HEK293T (cell line): ENCODE results near the gene NCBP1.

Source experiments
- ARNT ChIP-seq: fragments of 450-650 bp; IDR thresholded peaks from 2 replicates; pipeline ENCODE4 v1.6.1; 2017; ENCODE audit warnings: mild to moderate bottlenecking
- BHLHE40 ChIP-seq: fragments of 450-650 bp; IDR thresholded peaks from 2 replicates; pipeline ENCODE4 v1.6.1; 2016; ENCODE audit warnings: mild to moderate bottlenecking, moderate library complexity, borderline replicate concordance
- CTBP1 ChIP-seq: fragments of 450-650 bp; IDR thresholded peaks from 2 replicates; pipeline ENCODE4 v1.6.1; 2016; ENCODE audit warnings: borderline replicate concordance
- ELF4 ChIP-seq: fragments of 450-650 bp; IDR thresholded peaks from 2 replicates; pipeline ENCODE4 v1.6.1; 2017; ENCODE audit warnings: antibody characterized with exemption
- FOXA1 ChIP-seq: fragments of 450-650 bp; IDR thresholded peaks from 2 replicates; pipeline ENCODE4 v1.6.1; 2016; ENCODE audit warnings: mild to moderate bottlenecking
- LEF1 ChIP-seq: fragments of 450-650 bp; IDR thresholded peaks from 2 replicates; pipeline ENCODE4 v1.6.1; 2017; ENCODE audit warnings: mild to moderate bottlenecking, borderline replicate concordance
- SP1 ChIP-seq: fragments of 450-650 bp; IDR thresholded peaks from 2 replicates; pipeline ENCODE4 v1.6.1; 2017
- SUZ12 ChIP-seq: fragments of 450-650 bp; IDR thresholded peaks from 2 replicates; pipeline ENCODE4 v1.6.1; 2016; ENCODE audit warnings: mild to moderate bottlenecking
- TARDBP ChIP-seq: fragments of 450-650 bp; IDR thresholded peaks from 2 replicates; pipeline ENCODE4 v1.6.1; 2016
- ZNF384 ChIP-seq: fragments of 450-650 bp; IDR thresholded peaks from 2 replicates; pipeline ENCODE4 v1.6.1; 2016
- TF ChIP-seq, protein P1 (sequence below): fragments of 450-650 bp; IDR thresholded peaks from 2 replicates; pipeline ENCODE4 v1.6.1; 2016

GRCh38 chr9:97682242-97682641 is 48.6 kb downstream of the NCBP1 start:
- no peak for TF ChIP-seq TARDBP
- no peak for TF ChIP-seq FOXA1
- no peak for TF ChIP-seq ARNT
- TF ChIP-seq LEF1, result no peak
- TF ChIP-seq SUZ12, result no peak
- no peak for TF ChIP-seq BHLHE40
- no peak for TF ChIP-seq CTBP1
- TF ChIP-seq, protein P1, sequence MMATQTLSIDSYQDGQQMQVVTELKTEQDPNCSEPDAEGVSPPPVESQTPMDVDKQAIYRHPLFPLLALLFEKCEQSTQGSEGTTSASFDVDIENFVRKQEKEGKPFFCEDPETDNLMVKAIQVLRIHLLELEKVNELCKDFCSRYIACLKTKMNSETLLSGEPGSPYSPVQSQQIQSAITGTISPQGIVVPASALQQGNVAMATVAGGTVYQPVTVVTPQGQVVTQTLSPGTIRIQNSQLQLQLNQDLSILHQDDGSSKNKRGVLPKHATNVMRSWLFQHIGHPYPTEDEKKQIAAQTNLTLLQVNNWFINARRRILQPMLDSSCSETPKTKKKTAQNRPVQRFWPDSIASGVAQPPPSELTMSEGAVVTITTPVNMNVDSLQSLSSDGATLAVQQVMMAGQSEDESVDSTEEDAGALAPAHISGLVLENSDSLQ, result no peak
- TF ChIP-seq SP1, result no peak
- TF ChIP-seq ZNF384, result no peak
- no peak for TF ChIP-seq ELF4
